Ishikawa (cell line): ENCODE results near the gene BMP10.
A peak's percentile ranks its signal among the peaks of the same experiment; 100 is the strongest.

Experiments
- CEBPB ChIP-seq: IDR thresholded peaks from 2 replicates; pipeline ENCODE4 v1.6.1; 2012
- CREB1 ChIP-seq: IDR thresholded peaks from 2 replicates; pipeline ENCODE4 v1.6.1; 2012; ENCODE audit warnings: low read depth
- EGR1 ChIP-seq: IDR thresholded peaks from 2 replicates; pipeline ENCODE4 v1.6.1; 2012
- EP300 ChIP-seq: IDR thresholded peaks from 2 replicates; pipeline ENCODE4 v1.6.1; 2012; ENCODE audit warnings: borderline replicate concordance
- FOXM1 ChIP-seq: IDR thresholded peaks from 2 replicates; pipeline ENCODE4 v1.6.1; 2012; ENCODE audit warnings: low read depth, borderline replicate concordance
- NFIC ChIP-seq: IDR thresholded peaks from 2 replicates; pipeline ENCODE4 v1.6.1; 2012
- RAD21 ChIP-seq: IDR thresholded peaks from 2 replicates; pipeline ENCODE4 v1.6.1; 2012; ENCODE audit warnings: low read depth
- TAF1 ChIP-seq: IDR thresholded peaks from 2 replicates; pipeline ENCODE4 v1.6.1; 2012; ENCODE audit warnings: low read depth, mild to moderate bottlenecking
- TCF12 ChIP-seq: IDR thresholded peaks from 2 replicates; pipeline ENCODE4 v1.6.1; 2012; ENCODE audit warnings: low read depth
- TEAD4 ChIP-seq: IDR thresholded peaks from 2 replicates; pipeline ENCODE4 v1.6.1; 2012
- USF1 ChIP-seq: IDR thresholded peaks from 2 replicates; pipeline ENCODE4 v1.6.1; 2012
- YY1 ChIP-seq: IDR thresholded peaks from 2 replicates; pipeline ENCODE4 v1.6.1; 2012; ENCODE audit warnings: low read depth
- ZBTB7A ChIP-seq: IDR thresholded peaks from 2 replicates; pipeline ENCODE4 v1.6.1; 2012; ENCODE audit warnings: low read depth
- TF ChIP-seq, protein P1 (sequence below): IDR thresholded peaks from 2 replicates; pipeline ENCODE4 v1.6.1; 2012
- TF ChIP-seq, protein P2 (sequence below): IDR thresholded peaks from 2 replicates; pipeline ENCODE4 v1.6.1; 2012; ENCODE audit warnings: low read depth, mild to moderate bottlenecking

BMP10 gene

DNA sequence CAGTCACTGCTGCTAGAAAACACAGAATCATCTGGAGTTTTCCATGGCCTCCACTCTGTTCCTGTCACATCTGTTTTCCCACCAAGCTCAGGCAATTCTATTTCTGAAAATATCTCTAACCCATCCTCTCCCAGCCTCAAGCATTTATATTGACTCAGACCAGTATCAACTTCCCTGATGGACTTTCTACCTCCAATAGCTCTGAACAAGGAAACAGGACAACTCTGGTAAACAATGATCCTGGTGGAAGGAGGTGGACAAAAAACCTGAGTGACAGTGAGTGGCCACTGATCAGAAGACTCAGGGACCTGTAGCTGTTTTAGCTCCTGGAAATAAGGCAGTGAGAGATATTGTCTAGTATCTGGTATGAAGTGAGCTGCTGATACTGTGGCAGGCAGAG lies 23.4 kb downstream of the BMP10 start:
- TF ChIP-seq TCF12 = no peak
- TF ChIP-seq RAD21 = no peak
- no peak for TF ChIP-seq NFIC
- TF ChIP-seq, protein P1, sequence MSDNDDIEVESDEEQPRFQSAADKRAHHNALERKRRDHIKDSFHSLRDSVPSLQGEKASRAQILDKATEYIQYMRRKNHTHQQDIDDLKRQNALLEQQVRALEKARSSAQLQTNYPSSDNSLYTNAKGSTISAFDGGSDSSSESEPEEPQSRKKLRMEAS = no peak
- TF ChIP-seq CREB1 = no peak
- TF ChIP-seq, protein P2, sequence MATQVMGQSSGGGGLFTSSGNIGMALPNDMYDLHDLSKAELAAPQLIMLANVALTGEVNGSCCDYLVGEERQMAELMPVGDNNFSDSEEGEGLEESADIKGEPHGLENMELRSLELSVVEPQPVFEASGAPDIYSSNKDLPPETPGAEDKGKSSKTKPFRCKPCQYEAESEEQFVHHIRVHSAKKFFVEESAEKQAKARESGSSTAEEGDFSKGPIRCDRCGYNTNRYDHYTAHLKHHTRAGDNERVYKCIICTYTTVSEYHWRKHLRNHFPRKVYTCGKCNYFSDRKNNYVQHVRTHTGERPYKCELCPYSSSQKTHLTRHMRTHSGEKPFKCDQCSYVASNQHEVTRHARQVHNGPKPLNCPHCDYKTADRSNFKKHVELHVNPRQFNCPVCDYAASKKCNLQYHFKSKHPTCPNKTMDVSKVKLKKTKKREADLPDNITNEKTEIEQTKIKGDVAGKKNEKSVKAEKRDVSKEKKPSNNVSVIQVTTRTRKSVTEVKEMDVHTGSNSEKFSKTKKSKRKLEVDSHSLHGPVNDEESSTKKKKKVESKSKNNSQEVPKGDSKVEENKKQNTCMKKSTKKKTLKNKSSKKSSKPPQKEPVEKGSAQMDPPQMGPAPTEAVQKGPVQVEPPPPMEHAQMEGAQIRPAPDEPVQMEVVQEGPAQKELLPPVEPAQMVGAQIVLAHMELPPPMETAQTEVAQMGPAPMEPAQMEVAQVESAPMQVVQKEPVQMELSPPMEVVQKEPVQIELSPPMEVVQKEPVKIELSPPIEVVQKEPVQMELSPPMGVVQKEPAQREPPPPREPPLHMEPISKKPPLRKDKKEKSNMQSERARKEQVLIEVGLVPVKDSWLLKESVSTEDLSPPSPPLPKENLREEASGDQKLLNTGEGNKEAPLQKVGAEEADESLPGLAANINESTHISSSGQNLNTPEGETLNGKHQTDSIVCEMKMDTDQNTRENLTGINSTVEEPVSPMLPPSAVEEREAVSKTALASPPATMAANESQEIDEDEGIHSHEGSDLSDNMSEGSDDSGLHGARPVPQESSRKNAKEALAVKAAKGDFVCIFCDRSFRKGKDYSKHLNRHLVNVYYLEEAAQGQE = no peak
- TF ChIP-seq EP300 = no peak
- TF ChIP-seq TAF1 = no peak
- TF ChIP-seq EGR1 = no peak
- TF ChIP-seq TEAD4 = no peak
- TF ChIP-seq YY1 = no peak
- TF ChIP-seq USF1 = no peak
- no peak for TF ChIP-seq FOXM1
- no peak for TF ChIP-seq CEBPB

- TF ChIP-seq TCF12 (no peak), CEBPB (no peak), CREB1 (no peak), TEAD4 (no peak), RAD21 (no peak), NFIC (no peak), EGR1 (no peak), FOXM1 (no peak), ZBTB7A (no peak), EP300 (no peak), USF1 (no peak), YY1 (no peak), TAF1 (no peak)
- TF ChIP-seq, protein P2 = no peak
- TF ChIP-seq, protein P1 = no peak
Measured at GRCh38 chr2:68846091-68846490, 25.1 kb downstream of the BMP10 start.

GRCh38 chr2:68845043-68845442 lies 26.2 kb downstream of the BMP10 start:
- TF ChIP-seq CREB1 (no peak), EP300 (no peak), RAD21 (no peak), TEAD4 (no peak), NFIC (no peak), FOXM1 (no peak), CEBPB (no peak), USF1 (no peak)

- TF ChIP-seq, protein P1 = no peak
- TF ChIP-seq, protein P2 = no peak
- TF ChIP-seq RAD21 = peak; percentile 78
- TF ChIP-seq TEAD4 = 0 out of 2 replicates have a peak, but pooled peaks have one; percentile 9
- no peak for TF ChIP-seq ZBTB7A
- TF ChIP-seq EP300 = no peak
Measured at GRCh38 chr2:68839260-68839833, 31.9 kb downstream of the BMP10 start.
